A673 (cell line): ENCODE measurements around the gene SLC35F1.

Experiments used
- CTCF ChIP-seq: fragments of 300-800, 200-600 bp; sonication (generic); conservative IDR thresholded peaks from 2 replicates; pipeline ENCODE4 v1.5.1; 2017; ENCODE audit warnings: low read depth, mild to moderate bottlenecking, antibody characterized with exemption, low read length, moderate library complexity, mixed read lengths
- EZH2 ChIP-seq: fragments of 200-600 bp; sonication (generic); IDR thresholded peaks from 2 replicates; pipeline ENCODE4 v1.6.1; 2017; ENCODE audit warnings: borderline replicate concordance, low read depth, mild to moderate bottlenecking, mixed read lengths, antibody characterized with exemption, low read length; ENCODE audit not compliant: poor library complexity, severe bottlenecking

DNA sequence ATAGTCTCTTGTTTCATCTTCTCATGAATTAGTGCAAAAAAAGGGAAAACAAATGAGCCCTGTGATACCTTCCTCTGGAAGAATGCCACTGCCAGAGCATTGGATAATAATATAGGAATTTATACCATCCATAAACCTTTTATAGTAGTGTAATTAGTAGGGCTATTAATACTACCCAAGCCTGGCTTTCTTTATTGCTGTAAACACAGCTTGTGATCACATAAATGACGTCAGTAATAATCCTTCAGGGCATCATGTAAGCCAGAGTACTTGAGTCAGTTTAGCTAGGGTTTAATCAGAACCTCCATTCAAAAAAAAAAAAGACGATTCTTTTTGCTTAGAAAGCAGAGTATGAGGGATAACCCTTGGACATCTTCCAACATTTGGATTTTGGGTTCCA is 264.8 kb downstream of the SLC35F1 start:
- TF ChIP-seq EZH2 (no peak), CTCF (no peak)
